ENCODE results near the gene NUDC. TPM values are rescaled to one million over a fixed set of nuclear protein-coding genes. Genes with fewer than 3 reads are reported as not detected.

The NUDC gene
- total RNA-seq, 2 experiments from 2014 or later: 85.1 to 91.2 TPM

DNA sequence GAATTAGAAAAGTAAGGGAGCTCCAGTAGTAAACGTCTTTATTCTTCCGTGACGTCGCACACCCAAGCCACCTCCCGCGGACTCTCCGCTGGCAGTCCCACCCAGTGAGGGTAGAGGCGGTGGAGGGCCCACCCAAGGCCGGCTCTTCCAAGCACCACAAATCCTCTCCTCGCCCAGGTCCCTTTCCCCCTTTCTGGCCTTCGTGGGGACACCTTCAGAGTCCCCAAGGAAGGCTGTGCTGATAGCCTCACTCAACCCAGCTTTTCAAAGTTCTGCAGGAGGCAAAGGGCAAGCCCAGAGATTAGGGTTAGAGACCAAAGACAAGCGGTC lies 31.1 kb upstream of the NUDC start:
- no peak for DNase-seq
- Mint-ChIP-seq H3K4me3 (peak overlapping the region; percentile 96), H3K36me3 (ENCODE audit: low read depth) (peaks cover 60% of the 10 kb centered on the region), H3K9me3 (ENCODE audit: insufficient read depth) (no peaks in the 10 kb centered on the region), H3K27me3 (ENCODE audit: low read depth) (no peaks in the 10 kb centered on the region), H3K4me1 (ENCODE audit: low read depth) (peaks cover 30% of the 10 kb centered on the region), H3K27ac (peak overlapping the region; percentile 96)
- CTCF ChIA-PET: interaction anchor here (0.6 to 5.6 kb wide), 12 partner anchors 9 to 389 kb away, joined by 3 to 40 read pairs (median 4); partner anchors contain the start of genes GPATCH3 and SFN
- POLR2A ChIA-PET: interaction anchor here (0.6 to 4.6 kb wide), 18 partner anchors 9 to 1739 kb away, joined by 3 to 70 read pairs (median 3); partner anchors contain the start of genes GPATCH3, HMGN2 and ZDHHC18
- ATAC-seq: peak; percentile 62

DNA sequence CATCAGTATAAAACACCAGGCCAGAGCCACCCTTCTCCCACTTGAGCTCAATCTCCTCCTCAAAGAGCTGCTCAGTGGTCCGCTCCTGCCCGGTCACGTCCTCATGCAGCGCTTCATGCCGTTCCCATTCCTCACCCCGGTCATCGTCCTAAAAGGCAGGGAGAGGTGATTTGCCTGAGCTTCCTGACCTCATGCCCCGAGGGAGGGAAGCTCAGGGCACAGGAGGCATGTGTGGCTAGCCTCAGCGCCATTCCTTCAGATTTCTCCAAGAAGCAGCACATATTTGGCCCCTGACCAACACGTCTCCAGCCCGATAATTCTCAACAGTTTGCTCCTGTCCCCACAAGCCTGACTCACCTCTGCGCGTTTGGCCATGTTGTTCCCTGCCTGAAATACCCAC lies 27.3 kb upstream of the NUDC start:
- Mint-ChIP-seq H3K27me3 (ENCODE audit: low read depth) (no peaks in the 10 kb centered on the region), H3K4me3 (no peak overlapping the region), H3K36me3 (ENCODE audit: low read depth) (peaks cover 56% of the 10 kb centered on the region), H3K27ac (no peak overlapping the region), H3K9me3 (ENCODE audit: insufficient read depth) (no peaks in the 10 kb centered on the region), H3K4me1 (ENCODE audit: low read depth) (peaks cover 26% of the 10 kb centered on the region)
- ATAC-seq (no peak), DNase-seq (no peak)
- POLR2A ChIA-PET: no interaction called here
- CTCF ChIA-PET: no interaction called here

DNA sequence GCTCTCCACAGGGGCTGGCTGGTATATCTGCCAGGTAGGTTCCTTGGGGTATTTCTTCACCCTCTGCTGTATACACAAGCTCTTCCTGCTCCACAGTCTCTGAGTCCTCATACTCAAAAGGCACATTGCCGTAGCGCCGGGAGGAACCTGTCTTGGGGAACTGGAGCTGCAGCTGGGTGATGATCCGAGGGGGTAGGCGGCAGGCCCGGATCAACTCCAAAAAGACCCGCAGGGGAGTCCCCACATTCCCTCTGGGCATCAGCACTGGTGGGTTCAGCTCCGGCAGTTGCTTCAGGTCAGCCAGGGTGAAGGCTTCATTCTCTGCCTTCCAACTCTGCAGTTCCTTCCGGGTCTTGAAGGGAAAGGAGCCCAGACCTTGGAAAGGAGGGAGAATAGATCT lies 24.2 kb upstream of the NUDC start:
- H3K9me3 Mint-ChIP-seq (ENCODE audit: insufficient read depth): no peaks in the 10 kb centered on the region
- no peak overlapping the region for H3K4me3 Mint-ChIP-seq
- ChIA-PET POLR2A (interaction anchor here (0.9 to 1.2 kb wide), 2 partner anchors 32 to 198 kb away, joined by 3 to 5 read pairs; no protein-coding TSS in a partner anchor), CTCF (no interaction called here)
- H3K4me1 Mint-ChIP-seq (ENCODE audit: low read depth): peaks cover 25% of the 10 kb centered on the region
- ATAC-seq: no peak
- no peak for DNase-seq
- H3K27ac Mint-ChIP-seq: no peak overlapping the region
- no peaks in the 10 kb centered on the region for H3K27me3 Mint-ChIP-seq (ENCODE audit: low read depth)
- peaks cover 38% of the 10 kb centered on the region for H3K36me3 Mint-ChIP-seq (ENCODE audit: low read depth)

DNA sequence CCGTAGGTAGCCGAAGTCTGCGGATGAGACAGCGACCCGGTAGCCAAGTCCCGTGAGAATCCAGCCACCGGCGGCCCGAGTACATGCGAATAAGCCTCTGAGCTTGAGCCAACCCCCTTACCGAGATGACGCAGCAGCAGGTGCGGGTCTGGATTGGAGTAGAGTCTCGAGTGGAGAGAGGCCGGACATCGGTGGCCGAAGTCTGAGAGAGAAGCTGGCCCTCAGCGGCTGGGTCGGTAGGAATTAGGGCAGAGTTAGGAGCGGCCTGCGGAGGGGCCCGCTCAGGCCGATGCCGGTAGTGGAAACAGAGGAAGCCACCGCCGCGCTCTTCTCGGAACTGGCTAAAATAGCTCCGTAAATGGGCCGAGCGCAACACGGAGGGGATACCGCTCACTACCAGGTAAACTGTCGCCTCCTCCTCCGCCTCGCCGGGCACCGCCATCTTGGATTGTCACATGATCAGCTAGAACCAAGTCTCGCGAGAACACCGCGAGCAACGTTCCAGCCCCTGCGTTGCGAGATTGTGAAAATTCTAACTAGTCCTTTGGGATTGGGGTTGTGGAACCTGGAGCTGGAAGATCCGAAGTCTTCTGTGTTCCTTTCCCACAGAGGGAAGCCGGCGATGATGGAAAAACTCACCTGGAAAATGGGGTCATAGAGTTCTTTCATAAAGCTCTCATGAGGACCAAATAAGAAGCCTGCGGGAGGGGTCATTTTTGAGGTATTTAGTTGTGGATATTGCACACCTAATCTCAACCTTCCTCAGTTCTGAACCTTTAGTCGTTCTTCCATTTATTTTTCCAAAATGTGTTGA lies 21.3 kb upstream of the NUDC start, which contains the start of gene GPATCH3:
TSS of gene GPATCH3 (minus strand) at position 467 of the 814 bp plus-strand sequence. CDS start at position 442, 25 bp downstream.
- ChIA-PET POLR2A (interaction anchor here (1.0 to 3.8 kb wide), 17 partner anchors 9 to 324 kb away, joined by 3 to 70 read pairs (median 5); partner anchors contain the start of genes GPN2, NR0B2, NUDC and PIGV), CTCF (interaction anchor here (0.7 to 2.2 kb wide), 10 partner anchors 10 to 430 kb away, joined by 3 to 10 read pairs (median 4); partner anchors contain the start of genes GPN2 and NUDC)
- Mint-ChIP-seq H3K4me1 (ENCODE audit: low read depth) (peaks cover 27% of the 10 kb centered on the region), H3K4me3 (peak within 1 kb of the TSS; percentile 78), H3K9me3 (ENCODE audit: insufficient read depth) (no peaks in the 10 kb centered on the region), H3K36me3 (ENCODE audit: low read depth) (peaks cover 17% of the 10 kb centered on the region), H3K27me3 (ENCODE audit: low read depth) (no peaks in the 10 kb centered on the region), H3K27ac (peak within 1 kb of the TSS; percentile 95)
- DNase-seq: peak; percentile 94
- peak; percentile 94 for ATAC-seq

DNA sequence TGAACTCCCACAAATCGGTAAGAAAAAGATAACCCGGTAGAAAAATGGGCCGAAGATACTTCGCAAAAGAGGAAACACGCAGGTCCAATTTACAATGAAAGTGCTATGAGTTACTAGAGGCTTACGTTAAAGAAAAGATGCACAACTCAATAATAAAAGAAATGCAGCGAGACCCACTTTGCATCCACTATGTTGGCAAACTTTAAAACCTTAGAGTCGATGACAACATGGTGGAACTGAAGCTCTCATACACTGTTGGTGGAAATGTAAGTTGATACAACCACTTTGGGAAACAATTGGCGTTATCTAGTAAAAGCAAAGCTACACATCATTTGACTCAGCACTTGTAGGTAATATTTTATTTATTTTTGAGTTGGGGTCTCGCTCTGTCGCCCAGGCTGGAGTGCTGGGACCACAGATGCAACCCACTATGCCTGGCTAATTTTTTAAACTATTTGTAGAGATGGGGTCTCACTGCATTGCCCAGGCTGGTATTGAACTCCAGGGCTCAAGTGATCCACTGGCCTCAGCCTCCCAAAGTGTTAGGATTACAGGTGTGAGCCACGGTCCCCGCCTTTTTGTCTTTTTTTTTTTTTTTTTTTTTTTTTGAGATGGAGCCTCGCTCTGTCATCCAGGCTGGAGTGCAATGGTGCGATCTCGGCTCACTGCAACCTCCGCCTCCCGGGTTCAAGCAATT lies 20.6 kb upstream of the NUDC start:
- POLR2A ChIA-PET: interaction anchor here (0.7 to 3.8 kb wide), 15 partner anchors 8 to 325 kb away, joined by 3 to 70 read pairs (median 6); partner anchors contain the start of genes GPN2, NR0B2, NUDC and PIGV
- Mint-ChIP-seq H3K36me3 (ENCODE audit: low read depth) (peaks cover 15% of the 10 kb centered on the region), H3K4me1 (ENCODE audit: low read depth) (peaks cover 27% of the 10 kb centered on the region), H3K9me3 (ENCODE audit: insufficient read depth) (no peaks in the 10 kb centered on the region), H3K27me3 (ENCODE audit: low read depth) (no peaks in the 10 kb centered on the region), H3K27ac (peak overlapping the region; percentile 95), H3K4me3 (peak overlapping the region; percentile 78)
- CTCF ChIA-PET: interaction anchor here (0.7 to 1.7 kb wide), 7 partner anchors 11 to 299 kb away, joined by 3 to 6 read pairs (median 4); partner anchors contain the start of genes GPN2 and NUDC
- DNase-seq: no peak
- no peak for ATAC-seq

DNA sequence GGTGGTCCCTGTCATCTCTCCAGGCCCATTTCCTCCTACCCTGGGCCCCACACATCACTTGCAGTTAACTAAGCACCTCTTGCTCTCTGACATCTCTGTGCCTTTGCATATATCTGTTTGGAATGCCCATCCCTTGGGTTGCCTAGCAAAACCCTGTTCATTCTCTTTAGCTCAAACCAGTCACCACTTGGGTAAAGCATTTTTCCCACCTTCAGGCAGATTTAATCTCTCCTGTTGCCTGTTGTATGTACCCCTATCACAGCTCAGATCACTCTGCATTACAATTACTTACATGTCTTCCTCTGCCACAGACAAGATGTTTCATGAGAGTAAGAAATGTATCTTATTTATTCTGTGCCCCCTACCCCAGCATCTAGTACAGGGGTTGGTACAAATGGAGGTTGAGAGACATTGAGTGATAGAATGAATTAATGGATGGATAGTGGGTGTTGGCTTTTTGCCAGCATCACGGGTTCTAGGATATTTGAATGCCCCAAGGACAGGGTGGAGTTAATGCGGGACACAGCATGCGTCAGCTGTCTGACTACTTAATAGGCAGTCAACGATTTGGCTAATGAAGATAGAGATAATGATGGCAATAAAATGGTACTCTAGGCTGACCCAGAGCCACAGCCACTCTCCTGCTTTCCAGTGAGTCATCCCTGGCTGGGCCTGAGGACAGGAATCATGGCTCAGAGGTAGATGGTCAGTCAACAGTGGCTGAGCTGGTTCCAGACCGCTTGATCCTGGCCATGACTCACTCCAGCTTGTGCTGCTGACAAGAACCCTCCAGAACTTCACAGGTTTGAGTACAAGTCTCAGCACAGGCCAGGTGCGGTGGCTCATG lies 14.2 kb upstream of the NUDC start:
- H3K27me3 Mint-ChIP-seq (ENCODE audit: low read depth): peaks cover 4% of the 10 kb centered on the region
- no peaks in the 10 kb centered on the region for H3K36me3 Mint-ChIP-seq (ENCODE audit: low read depth)
- DNase-seq: no peak
- H3K4me3 Mint-ChIP-seq: no peak overlapping the region
- H3K27ac Mint-ChIP-seq: no peak overlapping the region
- ATAC-seq: no peak
- H3K4me1 Mint-ChIP-seq (ENCODE audit: low read depth): peaks cover 2% of the 10 kb centered on the region
- POLR2A ChIA-PET: interaction anchor here (1.0 kb wide), 1 partner anchor 17 kb away, joined by 3 read pairs; the partner anchor contains the start of gene GPN2
- H3K9me3 Mint-ChIP-seq (ENCODE audit: insufficient read depth): no peaks in the 10 kb centered on the region
- CTCF ChIA-PET: no interaction called here

DNA sequence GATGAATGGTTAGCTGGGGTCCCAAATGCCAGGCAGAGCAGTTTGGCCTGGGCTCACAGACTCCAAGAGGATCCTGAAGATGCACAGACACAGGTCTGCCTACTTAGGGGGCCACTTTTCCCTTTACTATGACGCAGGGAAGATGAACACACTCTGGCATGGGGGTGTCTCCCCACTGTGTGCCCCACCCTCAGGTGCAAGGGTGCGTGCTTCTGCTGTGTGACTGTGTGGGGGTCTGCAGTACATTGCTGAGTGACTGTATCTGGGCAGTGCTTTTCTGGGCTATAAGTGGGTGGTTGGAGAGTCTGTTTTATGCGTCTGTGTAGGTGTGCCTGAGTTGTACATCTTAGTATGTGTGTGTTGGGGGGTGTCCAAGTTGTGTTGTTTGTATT lies 11.6 kb upstream of the NUDC start:
- H3K9me3 Mint-ChIP-seq (ENCODE audit: insufficient read depth): no peaks in the 10 kb centered on the region
- no peak for ATAC-seq
- ChIA-PET CTCF (interaction anchor here (1.3 kb wide), 1 partner anchor 9 kb away, joined by 3 read pairs; no protein-coding TSS in a partner anchor), POLR2A (interaction anchor here (1.4 kb wide), 1 partner anchor 10 kb away, joined by 3 read pairs; the partner anchor contains the start of gene GPATCH3)
- no peak overlapping the region for H3K27ac Mint-ChIP-seq
- H3K36me3 Mint-ChIP-seq (ENCODE audit: low read depth): no peaks in the 10 kb centered on the region
- no peak overlapping the region for H3K4me3 Mint-ChIP-seq
- H3K27me3 Mint-ChIP-seq (ENCODE audit: low read depth): peaks cover 4% of the 10 kb centered on the region
- DNase-seq: no peak
- H3K4me1 Mint-ChIP-seq (ENCODE audit: low read depth): no peaks in the 10 kb centered on the region

DNA sequence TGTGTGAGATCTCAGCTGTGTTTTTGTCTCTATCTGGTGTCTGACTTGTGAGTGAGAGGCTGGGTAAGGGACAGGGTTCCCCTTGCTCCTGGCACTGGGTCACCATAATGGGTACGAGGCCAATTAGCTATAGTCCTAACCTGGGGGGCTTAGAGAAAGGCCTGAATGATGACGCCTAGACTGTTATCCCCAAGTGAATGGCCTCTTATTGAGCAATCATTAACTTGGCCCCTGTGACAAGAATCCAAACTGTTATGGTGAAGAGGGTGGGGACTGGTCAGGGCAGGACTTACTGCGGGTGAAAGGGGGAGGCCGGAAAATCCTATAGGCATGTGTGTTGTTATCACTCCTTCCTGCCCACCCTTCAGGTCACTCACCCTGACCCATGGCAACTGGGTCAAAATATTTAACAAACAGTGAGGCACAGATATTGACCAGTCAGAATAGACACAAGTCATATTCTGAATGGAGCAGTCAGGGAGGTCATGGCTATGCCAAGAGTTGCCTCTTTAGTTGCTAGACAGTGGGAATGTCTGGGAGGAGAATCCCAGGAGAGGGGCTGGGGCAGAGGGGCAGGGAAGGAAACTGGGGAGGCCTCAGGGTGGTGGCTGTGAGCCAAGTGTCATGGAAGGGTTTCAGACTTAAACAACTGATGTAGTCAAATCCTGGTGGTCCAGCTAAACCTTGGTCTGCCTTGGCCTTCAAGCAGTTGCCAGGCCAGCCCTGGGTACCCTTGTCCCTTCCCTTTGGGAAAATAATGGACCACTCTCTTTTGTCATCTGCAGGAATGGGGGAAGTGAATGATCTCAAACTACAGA lies 11.0 kb upstream of the NUDC start:
- Mint-ChIP-seq H3K4me1 (ENCODE audit: low read depth) (no peaks in the 10 kb centered on the region), H3K27me3 (ENCODE audit: low read depth) (peaks cover 4% of the 10 kb centered on the region), H3K27ac (no peak overlapping the region), H3K36me3 (ENCODE audit: low read depth) (no peaks in the 10 kb centered on the region), H3K4me3 (no peak overlapping the region), H3K9me3 (ENCODE audit: insufficient read depth) (no peaks in the 10 kb centered on the region)
- ChIA-PET CTCF (interaction anchor here (1.3 kb wide), 1 partner anchor 9 kb away, joined by 3 read pairs; no protein-coding TSS in a partner anchor), POLR2A (interaction anchor here (1.4 kb wide), 1 partner anchor 10 kb away, joined by 3 read pairs; the partner anchor contains the start of gene GPATCH3)
- ATAC-seq (no peak), DNase-seq (no peak)

DNA sequence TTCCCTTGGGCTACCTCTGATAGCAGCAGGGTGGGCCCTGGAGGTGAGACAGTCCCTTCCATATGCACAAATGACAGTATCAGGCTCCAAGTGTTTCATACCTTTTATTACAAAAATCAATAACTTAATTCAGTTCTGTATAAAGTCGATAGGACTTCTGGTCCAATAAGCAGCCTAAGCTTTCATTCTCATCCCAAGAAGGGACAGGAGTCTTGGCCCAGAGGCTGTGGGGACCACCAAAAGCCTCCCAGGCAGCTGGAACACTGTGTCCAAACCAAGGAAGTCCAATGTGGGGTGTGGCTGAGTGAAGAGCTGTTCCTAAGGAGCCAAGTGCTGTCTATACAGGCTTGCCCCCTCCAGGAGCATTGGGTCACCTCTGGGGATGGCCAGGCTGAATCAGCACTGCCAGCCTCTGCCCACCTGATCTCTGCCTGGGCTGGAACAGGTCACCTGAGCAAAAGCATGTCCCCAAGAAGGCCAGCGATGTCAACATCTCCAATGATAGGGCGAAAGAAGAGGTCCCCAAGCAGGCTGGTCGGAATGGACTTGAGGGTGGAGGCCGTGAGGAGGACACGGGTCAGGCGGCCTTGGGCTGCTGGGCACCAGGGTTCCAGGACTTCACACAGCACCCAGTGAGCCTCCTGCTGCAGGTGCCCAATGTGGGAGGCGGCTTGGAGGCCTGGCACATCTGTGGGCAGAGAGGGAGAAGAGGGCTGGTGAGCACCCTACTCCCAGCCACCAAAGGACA lies 10.0 kb upstream of the NUDC start:
- ChIA-PET POLR2A (interaction anchor here (1.4 kb wide), 1 partner anchor 11 kb away, joined by 3 read pairs; the partner anchor contains the start of gene GPATCH3), CTCF (no interaction called here)
- Mint-ChIP-seq H3K27me3 (ENCODE audit: low read depth) (peaks cover 7% of the 10 kb centered on the region), H3K27ac (no peak overlapping the region), H3K36me3 (ENCODE audit: low read depth) (no peaks in the 10 kb centered on the region), H3K9me3 (ENCODE audit: insufficient read depth) (no peaks in the 10 kb centered on the region), H3K4me1 (ENCODE audit: low read depth) (no peaks in the 10 kb centered on the region), H3K4me3 (no peak overlapping the region)
- ATAC-seq: no peak
- DNase-seq: no peak

DNA sequence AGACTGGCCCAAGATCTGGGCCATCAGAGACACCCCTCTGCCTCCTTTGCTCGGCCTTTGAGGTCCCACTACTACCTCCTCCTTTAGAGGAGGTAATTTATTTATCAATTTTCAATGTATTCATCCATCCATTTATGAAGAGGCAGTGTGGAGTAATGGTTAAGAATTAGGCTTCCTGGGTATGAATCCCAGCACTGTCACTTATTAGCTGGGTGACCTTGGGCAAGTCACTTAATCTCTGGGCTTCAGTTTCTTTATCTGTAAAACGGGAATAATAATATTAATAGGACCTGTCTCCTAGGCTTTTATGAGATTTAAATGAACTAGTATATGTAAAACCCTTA lies 9.4 kb upstream of the NUDC start:
- ATAC-seq: no peak
- POLR2A ChIA-PET: interaction anchor here (0.6 kb wide), 1 partner anchor 308 kb away, joined by 4 read pairs; no protein-coding TSS in a partner anchor
- no peak overlapping the region for H3K27ac Mint-ChIP-seq

More for the DNA sequence above, 9.4 kb upstream of the NUDC start:
- Mint-ChIP-seq H3K9me3 (ENCODE audit: insufficient read depth) (no peaks in the 10 kb centered on the region), H3K4me1 (ENCODE audit: low read depth) (no peaks in the 10 kb centered on the region), H3K4me3 (no peak overlapping the region), H3K36me3 (ENCODE audit: low read depth) (no peaks in the 10 kb centered on the region), H3K27me3 (ENCODE audit: low read depth) (peaks cover 7% of the 10 kb centered on the region)
- CTCF ChIA-PET: no interaction called here
- no peak for DNase-seq
